NCI-H510A (cell line): ENCODE results near the gene GRAMD4.
"Not testable (repeated sequence)": the region's sequence is repeated elsewhere in the genome, so short reads cannot be mapped to it uniquely, and the experiment has no call there.

Source experiments
- DNase-seq: peaks from one replicate; lab custom pipeline; 2025; lab: John Stamatoyannopoulos, UW

The GRAMD4 gene

DNA sequence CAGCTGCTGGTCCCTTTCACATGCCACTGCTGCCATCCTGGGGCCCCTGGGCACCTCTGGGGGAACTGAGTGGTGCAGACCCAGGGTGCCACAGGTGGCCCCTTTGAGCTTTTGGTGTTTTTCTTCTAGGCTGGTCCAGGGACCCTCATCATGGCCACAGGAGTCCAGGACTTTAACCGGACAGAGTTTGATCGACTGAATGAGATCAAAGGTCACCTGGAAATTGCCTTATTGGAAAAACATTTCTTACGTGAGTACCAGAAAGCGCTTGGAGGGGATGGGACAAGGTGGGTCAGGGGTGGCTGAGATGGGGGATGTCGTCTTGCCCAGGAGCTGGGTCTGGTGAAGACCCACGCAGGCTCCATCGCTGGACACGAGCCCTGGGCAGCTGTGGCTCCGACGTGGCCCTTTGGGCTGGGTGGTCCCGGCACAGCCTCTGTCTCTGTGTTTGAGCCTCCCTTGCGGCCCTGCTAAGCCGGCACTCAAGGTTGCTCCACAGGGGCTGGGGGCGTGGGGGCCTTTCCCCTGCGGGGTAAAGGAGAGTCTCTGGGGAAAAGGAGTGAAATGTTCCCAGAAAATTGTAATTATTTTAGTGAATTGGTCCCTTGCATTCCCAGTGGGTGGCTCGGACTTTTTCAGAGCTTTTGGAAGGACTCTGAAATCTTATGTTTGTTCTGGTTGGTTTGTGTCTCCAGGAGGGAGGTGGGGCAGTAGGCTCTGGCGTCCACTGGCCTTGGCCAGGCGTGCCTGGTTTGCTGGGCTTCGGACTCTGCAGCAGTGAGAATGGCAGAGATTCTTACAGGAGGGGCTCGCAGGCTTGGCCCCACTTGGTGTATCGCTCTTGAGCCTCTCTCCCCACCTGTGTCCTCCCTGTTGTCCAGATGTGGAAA is 17.8 kb downstream of the GRAMD4 start:
- DNase-seq: no peak

DNA sequence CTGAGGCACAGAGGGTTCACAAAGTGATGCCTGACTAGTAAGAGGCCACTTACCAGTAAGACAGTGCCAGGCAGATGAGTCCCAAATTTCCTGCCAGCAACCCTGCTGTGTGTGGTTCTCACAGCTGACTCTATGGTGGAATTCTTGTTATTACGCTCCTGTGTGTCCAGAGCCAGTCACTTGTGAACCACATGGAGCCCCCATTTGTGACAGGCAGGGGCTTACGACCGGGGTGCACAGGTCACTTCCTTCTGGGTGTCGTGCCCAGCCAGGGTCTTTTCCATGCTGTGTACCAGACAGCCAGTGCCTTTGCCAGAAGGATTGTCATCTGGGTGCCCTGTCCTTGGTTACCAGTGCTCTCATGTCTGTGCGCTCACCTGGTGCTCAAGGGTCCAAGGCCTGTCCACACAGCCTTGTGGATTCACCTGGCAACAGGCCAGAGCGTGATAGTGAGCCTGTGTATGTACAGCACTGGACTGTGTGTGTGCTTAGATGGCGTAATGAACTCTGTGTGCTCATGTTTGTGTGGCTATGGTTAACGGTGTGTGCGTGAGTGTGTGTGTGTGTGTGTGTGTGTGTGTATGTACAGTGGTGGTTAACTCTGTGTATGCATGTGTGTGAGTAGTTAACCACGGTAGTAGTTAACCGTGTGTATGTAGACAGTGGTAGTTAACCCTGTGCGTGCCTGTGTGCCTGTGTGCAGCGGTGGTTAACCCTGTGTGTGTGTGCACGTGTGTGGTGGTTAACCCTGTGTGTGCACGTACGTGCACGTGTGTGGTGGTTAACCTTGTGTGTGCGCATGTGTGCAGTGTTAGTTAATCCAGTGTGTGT is 18.6 kb downstream of the GRAMD4 start:
- DNase-seq: peak; percentile 58

DNA sequence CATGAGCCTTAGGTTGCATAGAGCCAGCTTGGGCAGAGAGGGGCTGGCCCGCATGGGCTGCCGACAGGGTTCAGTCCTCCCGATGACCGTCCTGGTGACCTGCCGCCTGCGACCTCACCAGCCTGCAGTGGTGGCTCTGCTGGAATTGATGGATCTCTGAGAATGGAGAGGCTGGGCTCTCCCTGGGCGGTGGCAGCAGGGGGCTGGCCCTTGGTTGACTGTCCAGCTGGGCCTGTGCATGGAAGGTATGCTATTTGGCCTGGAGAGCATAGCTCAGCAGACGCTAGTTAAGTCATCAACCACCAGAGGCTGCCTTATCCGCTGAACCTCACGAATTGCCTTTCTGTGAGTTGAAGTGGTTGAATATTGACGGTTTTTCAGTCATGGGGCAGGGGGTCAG is 19.7 kb downstream of the GRAMD4 start:
- no peak for DNase-seq

DNA sequence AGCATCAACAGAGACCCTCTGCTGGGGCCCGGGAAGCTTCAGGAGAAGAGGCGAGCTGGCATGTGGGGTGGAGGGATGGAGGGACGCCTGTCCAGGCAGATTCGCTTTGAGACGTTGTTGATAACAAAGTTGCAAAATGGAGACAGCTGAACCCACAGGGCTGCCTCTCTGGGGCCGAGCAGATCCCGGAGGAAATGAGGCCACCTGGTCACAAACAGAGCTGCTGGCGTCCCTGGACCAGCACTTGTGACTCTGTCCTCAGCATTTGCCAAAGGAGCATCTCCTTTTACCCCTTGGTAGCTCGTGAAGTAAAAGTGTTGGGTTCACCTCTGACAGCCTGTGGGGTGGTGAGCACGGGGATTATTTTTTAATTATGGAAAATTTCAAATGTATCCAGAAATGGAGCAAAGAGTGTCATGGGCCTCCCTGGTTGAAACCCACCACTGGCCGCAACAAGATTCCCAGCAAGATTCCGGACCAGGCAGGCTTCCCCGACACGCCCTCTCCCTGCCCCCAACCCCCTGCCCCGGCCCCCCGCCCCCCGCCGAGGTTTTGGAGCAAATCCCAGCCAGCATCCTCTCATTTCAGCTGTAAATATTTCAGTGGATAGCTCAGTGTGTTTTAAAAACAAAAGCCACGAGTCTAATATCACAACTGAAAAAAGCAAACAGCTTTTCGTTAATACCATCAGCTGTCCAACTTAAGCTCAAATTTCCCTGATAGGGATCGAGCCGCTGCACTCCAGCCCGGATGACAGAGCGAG is 20.3 kb downstream of the GRAMD4 start:
- no peak for DNase-seq

DNA sequence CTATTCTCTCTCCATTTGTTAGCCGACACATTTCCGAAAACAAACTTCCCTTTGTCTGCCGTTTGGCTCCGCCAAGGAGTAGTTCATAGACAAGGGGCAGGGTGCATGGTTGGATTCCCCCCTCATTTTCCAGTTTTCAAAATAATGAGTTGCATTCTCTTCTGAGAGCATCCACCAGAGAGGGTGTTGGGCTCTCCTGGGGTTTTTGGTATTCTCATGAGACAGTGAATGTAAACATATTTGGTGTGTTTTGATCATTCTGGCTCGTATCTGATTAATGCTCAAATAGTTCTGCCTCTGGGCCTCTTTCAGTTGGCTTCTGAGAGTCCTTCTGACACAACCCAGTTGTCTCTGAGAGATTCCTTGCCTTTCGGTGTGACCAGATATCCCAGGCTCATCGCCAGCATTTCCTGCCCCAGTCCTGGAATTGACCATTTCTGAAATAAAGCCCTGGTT is 21.7 kb downstream of the GRAMD4 start:
- no peak for DNase-seq

DNA sequence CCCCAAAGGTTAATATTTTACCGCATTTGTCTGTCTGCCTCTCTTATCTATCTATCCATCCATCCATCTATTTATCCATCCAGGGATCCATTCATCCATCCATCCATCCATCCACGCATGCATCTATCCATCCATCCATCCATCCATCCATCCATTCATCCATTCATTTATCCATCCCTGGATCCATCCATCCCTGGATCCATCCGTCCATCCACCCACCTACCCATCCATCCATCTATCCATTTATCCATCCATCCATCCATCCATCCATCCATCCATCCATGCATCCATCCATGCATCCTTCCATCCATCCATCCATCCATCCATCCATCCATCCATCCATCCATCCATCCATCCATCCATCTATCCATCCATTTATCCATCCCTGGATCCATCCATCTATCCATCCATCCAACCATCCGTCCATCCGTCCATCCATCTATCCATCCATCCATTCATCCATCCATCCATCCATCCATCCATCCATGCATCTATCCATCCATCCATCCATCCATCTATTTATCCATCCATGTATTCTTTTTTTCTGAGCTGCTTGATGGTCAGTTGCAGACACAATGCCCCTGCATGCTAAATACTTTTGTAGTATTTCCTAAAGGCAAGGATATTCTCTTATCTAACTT is 22.8 kb downstream of the GRAMD4 start:
- not testable (repeated sequence) for DNase-seq

DNA sequence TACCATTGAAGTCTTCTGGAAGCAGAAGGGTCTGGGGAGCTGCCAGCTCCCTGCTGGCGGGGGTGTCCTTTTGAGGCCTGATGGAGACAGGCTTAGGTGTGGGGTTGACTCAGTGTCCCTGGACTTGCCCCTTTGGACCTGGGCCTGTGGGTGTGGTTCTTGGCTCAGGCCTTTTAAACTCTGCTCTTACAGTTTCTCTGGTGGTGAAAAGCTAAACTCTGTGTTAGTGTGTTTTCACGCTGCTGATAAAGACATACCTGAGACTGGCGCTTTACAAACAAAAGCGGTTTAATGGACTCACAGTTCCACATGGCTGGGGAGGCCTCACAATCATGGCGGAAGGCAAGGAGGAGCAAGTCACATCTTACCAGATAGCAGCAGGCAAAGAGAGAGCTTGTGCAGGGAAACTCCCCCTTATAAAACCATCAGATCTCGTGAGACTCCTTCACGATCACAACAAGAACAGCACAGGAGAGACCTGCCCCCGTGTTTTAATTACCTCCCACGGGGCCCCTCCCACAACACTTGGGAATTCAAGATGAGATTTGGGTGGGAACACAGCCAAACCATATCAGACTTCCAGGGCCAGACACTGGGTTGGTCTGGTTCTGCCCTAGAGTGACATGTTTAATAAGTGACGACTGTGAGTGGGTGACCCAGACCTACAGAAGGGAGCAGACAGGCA is 26.5 kb downstream of the GRAMD4 start:
- DNase-seq: no peak

DNA sequence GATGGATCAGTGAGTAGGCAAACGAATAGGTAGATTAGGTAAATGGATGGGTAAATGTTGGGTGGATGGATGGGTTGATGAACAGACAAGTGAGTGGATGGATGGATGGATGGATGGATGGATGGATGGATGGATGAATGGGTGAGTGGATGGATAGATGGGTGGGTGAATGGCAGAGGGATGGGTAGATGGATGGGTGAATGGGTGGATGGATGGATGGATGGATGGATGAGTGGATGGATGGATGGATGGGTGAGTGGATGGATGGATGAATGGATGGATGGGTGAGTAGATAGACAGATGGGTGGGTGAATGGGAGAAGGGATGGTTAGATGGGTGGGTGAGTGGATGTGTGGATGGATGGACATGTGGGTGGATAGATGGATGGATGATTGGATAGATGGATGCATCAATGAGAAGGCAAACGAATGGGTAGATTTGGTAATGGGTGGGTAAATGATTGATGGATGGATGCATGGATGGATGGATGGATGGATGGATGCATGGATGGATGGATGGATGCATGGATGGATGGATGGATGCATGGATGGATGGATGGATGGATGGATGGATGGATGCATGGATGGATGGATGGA is 28.1 kb downstream of the GRAMD4 start:
- DNase-seq: not testable (repeated sequence)

DNA sequence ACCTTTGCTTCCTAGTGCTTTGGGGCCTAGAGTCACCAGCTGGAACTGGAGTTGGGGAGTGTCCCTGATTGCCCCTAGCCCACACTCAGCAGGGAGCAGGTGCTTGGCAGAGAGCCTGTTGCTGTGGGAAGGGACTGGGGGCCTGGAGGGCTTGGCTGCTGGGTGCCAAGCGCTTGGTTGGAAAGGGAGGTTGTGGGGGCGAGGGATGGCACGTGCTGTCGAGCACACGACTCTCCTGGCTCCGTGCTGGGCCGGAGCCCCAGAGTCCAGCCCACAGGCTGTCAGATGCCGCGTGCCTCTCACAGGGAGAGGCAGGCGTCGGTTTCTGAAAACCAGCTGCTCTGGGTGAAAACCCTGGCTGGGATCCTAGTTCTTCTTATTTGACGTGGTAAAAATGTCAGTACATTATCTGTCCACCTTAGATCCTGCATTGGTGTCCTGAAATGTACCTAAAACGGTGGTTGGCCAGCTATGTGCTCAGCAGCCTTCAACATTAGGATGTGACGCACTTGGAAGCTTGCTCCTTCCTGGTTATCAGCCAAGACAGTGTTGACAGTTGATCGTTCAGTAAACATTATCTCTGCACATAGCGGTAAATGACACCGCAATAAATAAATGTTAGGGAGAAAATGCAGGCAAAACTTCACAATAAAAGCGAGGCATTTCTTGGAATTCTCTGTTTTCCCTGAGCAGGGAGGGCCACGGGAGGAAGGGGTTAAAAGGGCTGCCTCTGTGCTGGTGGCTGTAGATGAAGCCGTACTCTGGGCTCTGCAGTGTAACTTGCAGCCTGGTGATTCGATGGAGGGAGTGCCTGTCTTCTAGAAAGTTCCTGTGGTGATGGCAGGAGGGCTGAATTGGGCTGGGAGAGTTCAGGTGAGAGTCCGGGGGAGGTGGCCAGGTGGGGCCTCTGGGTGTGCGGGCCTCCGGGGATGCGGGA is 29.2 kb downstream of the GRAMD4 start:
- no peak for DNase-seq

DNA sequence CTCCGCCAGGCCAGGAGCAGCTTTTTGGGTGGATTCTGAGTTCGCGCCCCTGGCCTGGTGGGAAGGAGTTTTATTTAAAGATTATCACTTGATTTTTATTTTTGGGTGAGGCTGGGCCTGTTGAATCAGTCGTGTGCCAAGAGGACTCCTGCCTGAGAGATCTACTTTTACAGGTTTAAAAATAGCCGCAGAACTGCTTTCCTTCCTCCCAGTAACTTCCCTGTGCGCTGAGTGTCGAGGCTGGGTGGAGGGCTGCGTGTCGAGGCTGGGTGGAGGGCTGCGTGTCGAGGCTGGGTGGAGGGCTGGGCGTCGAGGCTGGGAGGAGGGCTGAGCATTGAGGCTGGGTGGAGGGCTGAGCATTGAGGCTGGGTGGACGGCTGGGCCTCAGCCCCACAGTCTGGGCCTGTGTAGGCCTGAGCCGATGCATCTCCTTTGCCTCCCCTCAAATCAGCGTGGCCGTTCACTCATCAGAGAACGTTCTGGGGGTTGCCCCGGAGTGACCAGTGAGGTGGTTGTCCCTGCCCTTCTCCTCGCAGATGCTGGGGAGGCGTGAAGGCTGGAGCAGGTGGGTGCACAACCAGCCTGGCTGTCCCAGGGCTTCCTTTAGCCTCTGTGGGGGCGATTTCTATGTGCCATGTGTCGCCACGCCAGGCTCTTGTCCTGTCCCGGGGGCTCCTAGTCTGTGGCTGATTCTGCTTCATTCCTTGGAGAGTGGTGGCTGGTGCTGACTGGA is 30.1 kb downstream of the GRAMD4 start:
- DNase-seq: no peak

DNA sequence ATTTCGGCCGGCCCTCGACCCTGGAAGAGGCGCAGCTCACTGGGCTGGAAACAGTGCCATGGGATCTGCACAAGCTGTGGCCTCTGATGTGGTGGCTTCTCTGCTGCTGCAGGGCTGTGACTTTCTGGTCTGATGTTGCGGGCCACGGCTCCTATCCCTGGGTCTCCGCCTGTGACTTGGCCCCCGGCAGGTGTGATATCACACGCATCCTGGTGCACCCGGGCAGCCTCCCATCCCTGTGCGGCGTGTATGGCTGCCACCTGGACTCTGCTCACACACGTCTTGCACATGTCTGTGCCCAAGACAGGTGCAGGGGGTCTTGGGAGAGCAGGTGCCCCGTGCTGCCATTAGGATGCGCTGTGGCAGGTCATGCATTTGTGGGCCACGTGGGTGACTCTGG is 31.1 kb downstream of the GRAMD4 start:
- DNase-seq: no peak

DNA sequence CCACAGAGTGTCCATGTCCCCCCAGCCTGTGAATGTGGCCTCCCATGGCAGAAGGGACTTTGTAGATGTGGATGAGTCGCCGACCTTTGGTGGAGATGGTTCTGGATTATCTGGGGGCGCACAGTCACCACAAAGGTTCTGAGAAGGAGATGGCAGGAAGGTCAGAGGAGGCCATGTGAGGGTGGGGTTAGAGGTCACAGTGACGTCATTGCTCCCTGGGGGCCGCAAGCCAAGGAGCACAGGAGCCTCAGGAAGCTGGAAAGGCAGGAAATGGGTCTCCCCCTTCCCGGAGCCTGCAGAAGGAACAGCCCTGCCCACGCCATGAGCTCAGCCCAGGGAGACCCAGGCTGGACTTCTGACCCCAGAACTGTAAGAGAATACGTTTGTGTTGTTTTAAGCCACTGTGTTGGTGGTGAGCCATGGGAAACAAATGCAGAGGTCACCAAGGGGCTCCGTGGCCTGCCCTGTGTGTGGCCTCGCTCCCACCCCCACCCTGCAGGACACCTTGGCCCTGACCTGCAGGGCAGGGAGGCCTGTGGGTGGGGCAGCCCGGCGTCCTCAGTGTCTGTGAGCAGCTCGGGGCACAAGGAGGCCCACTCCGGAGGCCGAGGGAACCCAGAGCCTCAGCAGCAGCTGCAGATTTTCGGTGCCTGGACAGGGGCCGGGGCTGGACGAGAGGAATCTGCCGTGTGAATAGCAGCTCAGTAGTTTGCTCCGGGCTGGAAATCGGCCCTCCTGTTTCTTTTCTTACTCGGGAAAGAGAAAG is 32.1 kb downstream of the GRAMD4 start:
- no peak for DNase-seq

DNA sequence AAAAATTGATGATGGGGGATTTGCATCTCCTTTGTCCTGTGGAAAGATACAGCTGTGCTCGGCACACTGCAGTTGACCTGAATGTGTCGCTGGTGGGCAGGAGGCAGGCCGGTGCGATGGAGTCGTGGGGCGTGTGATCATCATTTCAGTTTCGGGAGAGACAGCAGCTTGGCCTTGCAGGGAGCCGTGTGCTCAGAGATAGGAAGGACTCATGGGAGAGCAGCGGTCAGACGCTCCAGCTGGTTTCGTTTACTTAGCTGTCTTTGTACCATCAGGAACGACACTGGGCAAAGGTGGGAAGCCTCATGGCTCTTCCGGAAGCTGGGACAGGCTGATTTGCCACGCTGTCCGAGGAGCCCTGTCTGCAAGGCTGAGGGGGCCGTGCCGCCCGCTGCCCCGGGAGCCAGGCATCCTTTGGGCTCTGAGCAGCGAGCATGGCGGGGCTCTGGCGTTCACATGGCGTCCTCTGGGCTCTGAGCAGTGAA is 32.7 kb downstream of the GRAMD4 start:
- DNase-seq: no peak

DNA sequence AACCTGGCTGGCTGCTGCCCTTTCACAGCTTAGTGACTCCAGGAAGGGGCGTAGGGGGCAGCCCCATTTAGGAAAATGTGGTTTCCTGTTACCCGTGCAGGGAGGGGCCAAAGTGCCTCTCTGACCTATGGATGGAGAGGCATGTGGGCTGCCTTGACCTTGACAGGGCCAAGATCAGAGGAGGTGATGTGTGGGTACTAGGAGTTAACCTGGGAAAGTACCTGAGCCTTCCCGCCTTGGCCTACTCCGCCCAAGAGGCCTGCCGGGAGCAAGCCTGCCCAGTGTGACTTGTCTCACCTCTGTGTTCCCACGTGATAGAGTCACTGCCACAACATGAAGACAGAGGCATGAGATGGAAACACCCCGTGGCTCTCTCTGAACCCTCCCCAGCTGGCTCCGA is 33.4 kb downstream of the GRAMD4 start:
- no peak for DNase-seq

DNA sequence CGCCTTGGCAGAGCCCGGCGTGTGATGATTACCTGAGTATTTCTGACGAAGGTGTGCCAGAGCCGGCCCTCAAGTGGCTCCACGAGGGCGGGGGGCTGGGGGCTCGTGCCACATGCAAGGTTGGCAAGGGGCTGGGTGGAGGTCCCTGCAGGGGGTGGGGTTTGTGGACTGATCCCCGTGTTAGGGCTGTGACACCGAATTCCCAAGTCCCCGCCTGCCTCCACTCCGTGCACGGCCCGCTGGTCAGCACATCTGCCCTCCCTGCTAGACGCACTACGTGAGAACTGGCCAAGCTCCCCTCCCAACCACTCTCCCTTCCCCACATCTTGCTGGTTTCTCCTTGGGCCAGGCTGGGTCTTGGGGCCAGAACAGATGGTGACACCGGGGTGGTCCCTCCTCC is 34.2 kb downstream of the GRAMD4 start:
- DNase-seq: no peak

DNA sequence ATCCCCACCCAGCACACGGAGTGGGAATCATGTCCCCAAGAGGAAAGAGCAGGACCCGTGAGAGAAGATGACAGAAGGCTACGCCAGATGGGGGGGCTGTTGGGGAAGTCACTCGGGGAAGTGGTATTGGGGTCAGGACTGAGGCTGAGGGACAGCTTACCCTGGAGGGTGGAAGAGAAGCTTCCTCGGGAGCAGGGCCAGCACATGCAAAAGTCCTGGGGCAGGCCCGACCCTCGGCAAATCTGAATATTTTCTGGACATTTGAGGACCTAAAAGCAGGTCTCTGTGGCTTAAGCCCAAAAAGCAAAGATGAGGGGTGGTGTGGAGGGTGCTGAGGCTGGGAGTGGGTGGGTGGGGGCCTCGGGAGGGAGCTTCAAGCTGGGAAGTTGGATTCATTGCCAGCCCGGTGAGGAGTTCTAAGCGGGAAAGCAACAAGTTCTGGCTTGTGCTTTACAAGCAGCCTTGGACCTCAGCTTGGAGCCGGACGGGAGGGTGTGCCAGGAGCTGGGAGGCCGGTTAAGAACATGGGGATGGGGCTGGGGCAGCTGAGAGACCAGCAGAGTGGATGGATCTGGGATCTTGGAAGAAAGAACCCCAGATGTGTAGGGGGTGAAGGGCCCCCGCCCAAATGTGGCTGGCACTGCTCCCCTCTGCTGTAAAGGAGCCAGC is 34.9 kb downstream of the GRAMD4 start:
- no peak for DNase-seq

DNA sequence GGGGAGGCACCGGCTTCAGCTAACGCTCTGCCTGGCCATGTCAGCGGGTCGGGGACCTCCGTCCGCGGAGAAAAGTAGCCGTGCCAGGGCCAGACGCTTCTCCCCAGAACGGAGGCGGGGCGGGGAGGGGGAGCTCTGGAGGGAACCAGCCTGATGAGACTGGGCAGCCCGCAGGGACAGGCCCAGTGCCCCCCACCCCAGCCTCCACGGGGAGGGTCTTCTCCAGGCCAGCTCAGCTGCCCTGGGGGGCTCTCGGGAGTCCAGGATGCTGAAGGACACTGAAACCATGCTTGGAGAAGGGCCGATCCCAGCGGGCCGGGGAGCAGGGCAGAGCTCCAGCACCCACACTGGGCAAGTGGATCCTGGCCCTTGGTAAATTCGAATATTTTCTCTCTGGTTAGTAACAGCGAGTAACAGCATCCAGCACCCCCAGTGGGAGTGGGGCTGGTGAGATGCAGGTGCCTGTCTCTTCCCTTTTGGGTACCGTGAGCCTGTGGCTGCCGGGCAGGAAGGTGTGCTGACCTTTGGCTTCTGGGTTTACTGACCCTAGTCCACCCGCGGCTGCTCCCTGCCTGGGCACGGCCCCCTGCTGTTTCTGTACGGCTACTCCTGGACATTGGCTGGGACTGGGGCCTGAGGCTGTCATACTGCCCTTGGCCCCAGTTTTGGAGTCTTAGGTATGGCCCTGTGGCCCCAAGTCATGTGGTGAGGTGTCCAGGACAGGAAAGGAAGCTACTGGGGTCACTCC is 35.8 kb downstream of the GRAMD4 start:
- DNase-seq: no peak
